Measurements from ENCODE around the gene PPM1M.

Gene PPM1M

GRCh38 chr3:52298149-52299098 lies 52.9 kb downstream of the PPM1M start:
- no peak for TF ChIP-seq CTCF (IDR thresholded peaks at IDR 0.05)

- TF ChIP-seq CTCF (IDR thresholded peaks at IDR 0.05): no peak
These were observed 53.8 kb downstream of the PPM1M start for GRCh38 chr3:52299247-52299878.
